ENCODE data around the gene TACC2. TPM values are rescaled to one million over a fixed set of nuclear protein-coding genes. Genes with fewer than 3 reads are reported as not detected.

TACC2 gene
- total and polyA plus RNA-seq, 2 donors (not counting 3 experiments of a cell fraction or from before 2014, with no cell fraction given), result 14.4 to 46.2 TPM

GRCh38 chr10:122265896-122266295 is 276.9 kb downstream of the TACC2 start:
- CTCF ChIA-PET, result no interaction called here
- TF ChIP-seq GATA2 (IDR thresholded peaks at IDR 0.05; ENCODE audit: insufficient read depth, insufficient read length, low read depth, low read length), result no peak
- no peak for TF ChIP-seq FOS (IDR thresholded peaks at IDR 0.05; ENCODE audit: borderline replicate concordance, insufficient read depth, low read length)
- TF ChIP-seq POLR2A (IDR thresholded peaks at IDR 0.05; ENCODE audit: low read depth, low read length), result no peak
- TF ChIP-seq EZH2 (IDR thresholded peaks at IDR 0.05; ENCODE audit: borderline replicate concordance, low read depth, low read length, severe bottlenecking), result no peak
- no peak for TF ChIP-seq POLR2AphosphoS5 (IDR thresholded peaks at IDR 0.05; ENCODE audit: insufficient read depth, low read depth, low read length)
- no peak for TF ChIP-seq MAX (IDR thresholded peaks at IDR 0.05; ENCODE audit: insufficient read depth, insufficient read length)
- TF ChIP-seq JUN (IDR thresholded peaks at IDR 0.05; ENCODE audit: borderline replicate concordance, insufficient read depth, insufficient read length, low read depth), result no peak
- TF ChIP-seq CTCF (IDR thresholded peaks at IDR 0.05; ENCODE audit: extremely low read depth in 1 of 2, insufficient read depth in 1 of 2, low read depth in 1 of 2, low read length in 2 of 2), result no peak
- TF ChIP-seq MYC (IDR thresholded peaks at IDR 0.05; ENCODE audit: low read depth, low read length), result no peak
- Histone ChIP-seq H3K4me2 (ENCODE audit: insufficient read depth, low read length) (no peak overlapping the region), H3K36me3 (ENCODE audit: control insufficient read depth in 2 of 2, extremely low read depth in 1 of 2, insufficient read depth in 2 of 2, low read length in 2 of 2) (no peaks in the 10 kb centered on the region), H3K27me3 (ENCODE audit: control insufficient read depth in 2 of 2, insufficient read depth in 2 of 2, low read length in 2 of 2) (no peaks in the 10 kb centered on the region), H2AFZ (ENCODE audit: low read depth, low read length) (no peak overlapping the region), H3K4me3 (replicated peaks in 1 of 3; ENCODE audit: insufficient read depth in 1 of 3, low read depth in 1 of 3, low read length in 3 of 3) (no peak overlapping the region), H3K79me2 (ENCODE audit: control insufficient read depth, insufficient read depth, low read length) (no peaks in the 10 kb centered on the region), H3K4me1 (ENCODE audit: control insufficient read depth, extremely low read depth, insufficient read depth, low read length) (peaks cover 20% of the 10 kb centered on the region), H3K9me3 (replicated peaks; ENCODE audit: control insufficient read depth, insufficient read depth, low read length) (no peaks in the 10 kb centered on the region), H3K9me1 (replicated peaks; ENCODE audit: control insufficient read depth, extremely low read depth, insufficient read depth, low read length) (no peaks in the 10 kb centered on the region), H4K20me1 (replicated peaks; ENCODE audit: control insufficient read depth, extremely low read depth, insufficient read depth, low read length) (no peaks in the 10 kb centered on the region), H3K27ac (ENCODE audit: insufficient read depth, low read depth, low read length) (no peak overlapping the region), H3K9ac (replicated peaks; ENCODE audit: extremely low read depth, insufficient read depth, low read length) (no peak overlapping the region)
- no peak for FAIRE-seq
- no peak for DNase-seq (ENCODE audit: low read depth, low spot score)
- intact Hi-C loops (cut with micrococcal nuclease), result no loop called here
- POLR2A ChIA-PET, result no interaction called here
- no TSS peak for BruUV-seq (replicated peaks)
- dilution Hi-C loops (cut with MboI; ENCODE audit: extremely low pct_ligation_motif_present, low sequenced_read_pairs), result no loop called here
